HG03175 (cell line): Measurements from ENCODE around the gene TLE2.
"Not testable (repeated sequence)": the region's sequence is repeated elsewhere in the genome, so short reads cannot be mapped to it uniquely, and the experiment has no call there.

ENCODE experiments used
- ATAC-seq: cut with Tn5 transposase; IDR thresholded peaks from one replicate; pipeline ENCODE4 v1.9.1; 2021; ENCODE audit warnings: mild to moderate bottlenecking, moderate library complexity; ENCODE audit not compliant: unreplicated experiment

The TLE2 gene

GRCh38 chr19:3056417-3057088, 27.5 kb upstream of the TLE2 start:
- no peak for ATAC-seq

- ATAC-seq: no peak
Measured at GRCh38 chr19:3055741-3056416, 26.8 kb upstream of the TLE2 start.

GRCh38 chr19:3054972-3055740, 26.1 kb upstream of the TLE2 start:
- no peak for ATAC-seq

GRCh38 chr19:3054265-3054971, 25.3 kb upstream of the TLE2 start:
- no peak for ATAC-seq

GRCh38 chr19:3053780-3054179, 24.7 kb upstream of the TLE2 start:
- ATAC-seq: no peak

GRCh38 chr19:3053218-3053621, 24.1 kb upstream of the TLE2 start:
- no peak for ATAC-seq

GRCh38 chr19:3050016-3050415, 20.9 kb upstream of the TLE2 start:
- ATAC-seq: not testable (repeated sequence)

GRCh38 chr19:3049089-3049488, 20.0 kb upstream of the TLE2 start:
- no peak for ATAC-seq

- no peak for ATAC-seq
Measured at GRCh38 chr19:3048190-3048533, 19.1 kb upstream of the TLE2 start.

GRCh38 chr19:3047496-3048189, 18.6 kb upstream of the TLE2 start:
- no peak for ATAC-seq

- no peak for ATAC-seq
Measured at GRCh38 chr19:3046698-3047495, 17.8 kb upstream of the TLE2 start.

GRCh38 chr19:3045885-3046697, 17.0 kb upstream of the TLE2 start:
- no peak for ATAC-seq

GRCh38 chr19:3045191-3045590, 16.1 kb upstream of the TLE2 start:
- ATAC-seq: no peak

- ATAC-seq: no peak
Measured at GRCh38 chr19:3042621-3043267, 13.7 kb upstream of the TLE2 start.

GRCh38 chr19:3041761-3042620, 12.9 kb upstream of the TLE2 start:
- ATAC-seq: no peak

- no peak for ATAC-seq
Measured at GRCh38 chr19:3041327-3041726, 12.2 kb upstream of the TLE2 start.

- ATAC-seq: no peak
Measured at GRCh38 chr19:3039641-3040077, 10.6 kb upstream of the TLE2 start.

- ATAC-seq: no peak
Measured at GRCh38 chr19:3039125-3039524, 10.0 kb upstream of the TLE2 start.
